Mucosa of rectum (tissue), 2 donors: Measurements from ENCODE around the gene OR4C11.

ENCODE experiments used
- H3K27ac ChIP-seq, 2 donors: one replicate each; pipeline ENCODE4 v1.7.0; 2013; ENCODE audit warnings: inconsistent platforms in 2 of 2, low read depth in 2 of 2, low read length in 2 of 2
- H3K27me3 ChIP-seq, 2 donors: one replicate each; pipeline ENCODE4 v1.7.0; 2013; ENCODE audit warnings: low read length in 2 of 2; ENCODE audit not compliant: control insufficient read depth in 2 of 2, insufficient read depth in 2 of 2
- H3K36me3 ChIP-seq, 2 donors: one replicate each; pipeline ENCODE4 v1.7.0; 2013; ENCODE audit warnings: low read length in 2 of 2; ENCODE audit not compliant: control insufficient read depth in 2 of 2, insufficient read depth in 2 of 2
- H3K4me1 ChIP-seq, 2 donors: one replicate each; pipeline ENCODE4 v1.7.0; 2013; ENCODE audit warnings: low read length in 2 of 2, mild to moderate bottlenecking in 1 of 2; ENCODE audit not compliant: control insufficient read depth in 2 of 2, insufficient read depth in 2 of 2
- H3K4me3 ChIP-seq, 2 donors: one replicate each; pipeline ENCODE4 v1.7.0; 2013; ENCODE audit warnings: low read length in 2 of 2
- H3K9ac ChIP-seq, 2 donors: one replicate each; pipeline ENCODE4 v1.7.0; 2013; ENCODE audit warnings: low read length in 2 of 2, low read depth in 1 of 2, mild to moderate bottlenecking in 1 of 2
- H3K9me3 ChIP-seq, 2 donors: one replicate each; pipeline ENCODE4 v1.7.0; 2013; ENCODE audit warnings: low read length in 2 of 2; ENCODE audit not compliant: control insufficient read depth in 2 of 2
- donor health status: healthy.
- donor health status: Normal muscosa, but diverticular disease.

The OR4C11 gene, protein sequence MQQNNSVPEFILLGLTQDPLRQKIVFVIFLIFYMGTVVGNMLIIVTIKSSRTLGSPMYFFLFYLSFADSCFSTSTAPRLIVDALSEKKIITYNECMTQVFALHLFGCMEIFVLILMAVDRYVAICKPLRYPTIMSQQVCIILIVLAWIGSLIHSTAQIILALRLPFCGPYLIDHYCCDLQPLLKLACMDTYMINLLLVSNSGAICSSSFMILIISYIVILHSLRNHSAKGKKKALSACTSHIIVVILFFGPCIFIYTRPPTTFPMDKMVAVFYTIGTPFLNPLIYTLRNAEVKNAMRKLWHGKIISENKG

GRCh38 chr11:55607545-55607944 lies at the start of gene OR4C11:
Gene OR4C11, minus strand, starts transcription at chr11:55607645. Its CDS starts 3,272 bp downstream, at chr11:55604373.
- Histone ChIP-seq H3K27me3 (no peaks in the 10 kb centered on the region), H3K36me3 (no peaks in the 10 kb centered on the region), H3K4me1 (no peaks in the 10 kb centered on the region), H3K4me3 (no peak within 1 kb of the TSS), H3K27ac (no peak within 1 kb of the TSS), H3K9me3 (peaks cover 0 to 2% of the 10 kb centered on the region in 2 donors), H3K9ac (no peak within 1 kb of the TSS)

DNA sequence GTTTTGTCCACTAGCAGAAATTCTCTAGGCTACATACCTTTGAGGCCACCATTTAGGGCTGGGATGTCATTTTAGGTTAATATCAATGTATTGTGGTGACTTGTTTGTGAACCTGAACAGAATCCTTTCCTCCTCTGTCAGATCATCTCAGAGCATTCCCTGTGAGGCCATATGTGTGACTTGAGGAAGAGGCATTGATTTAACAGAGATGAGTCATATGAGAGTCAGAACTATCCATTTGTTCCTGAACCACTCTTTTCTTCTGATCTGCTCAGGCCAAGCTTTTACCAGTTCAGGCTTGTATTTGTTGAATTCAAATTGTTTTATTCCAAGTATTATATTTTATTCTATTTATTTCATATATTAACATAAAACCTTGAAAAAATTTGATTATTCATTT lies 47.7 kb upstream of the OR4C11 start:
- H3K27me3 ChIP-seq, result no peaks in the 10 kb centered on the region
- H3K4me1 ChIP-seq, result no peaks in the 10 kb centered on the region
- H3K36me3 ChIP-seq, result no peaks in the 10 kb centered on the region
- no peak overlapping the region for H3K9ac ChIP-seq
- H3K27ac ChIP-seq, result no peak overlapping the region
- no peak overlapping the region for H3K4me3 ChIP-seq
- peaks cover 0 to 6% of the 10 kb centered on the region in 2 donors for H3K9me3 ChIP-seq

DNA sequence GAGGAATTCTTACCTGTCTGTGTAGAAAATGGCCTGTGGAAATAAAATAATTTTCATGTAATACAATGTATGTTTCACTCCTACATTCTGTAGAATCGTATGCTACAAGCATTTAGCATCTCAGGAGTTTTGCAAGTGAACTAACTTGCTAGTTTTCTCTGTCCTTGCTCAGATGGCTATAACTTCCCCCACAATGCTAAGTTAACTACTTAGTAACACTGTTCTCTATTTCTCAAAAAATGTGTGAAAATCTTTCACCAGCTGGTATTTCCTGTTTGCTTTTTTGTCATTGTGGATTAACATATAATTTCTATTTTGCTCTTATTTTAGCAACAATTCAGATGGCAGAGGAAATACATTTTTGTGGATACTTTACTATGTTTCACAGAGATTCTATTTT lies 45.1 kb upstream of the OR4C11 start:
- H3K36me3 ChIP-seq, result no peaks in the 10 kb centered on the region
- H3K4me3 ChIP-seq, result no peak overlapping the region
- H3K9me3 ChIP-seq, result peaks cover 0 to 6% of the 10 kb centered on the region in 2 donors
- no peaks in the 10 kb centered on the region for H3K4me1 ChIP-seq
- no peak overlapping the region for H3K9ac ChIP-seq
- H3K27me3 ChIP-seq, result no peaks in the 10 kb centered on the region
- no peak overlapping the region for H3K27ac ChIP-seq

DNA sequence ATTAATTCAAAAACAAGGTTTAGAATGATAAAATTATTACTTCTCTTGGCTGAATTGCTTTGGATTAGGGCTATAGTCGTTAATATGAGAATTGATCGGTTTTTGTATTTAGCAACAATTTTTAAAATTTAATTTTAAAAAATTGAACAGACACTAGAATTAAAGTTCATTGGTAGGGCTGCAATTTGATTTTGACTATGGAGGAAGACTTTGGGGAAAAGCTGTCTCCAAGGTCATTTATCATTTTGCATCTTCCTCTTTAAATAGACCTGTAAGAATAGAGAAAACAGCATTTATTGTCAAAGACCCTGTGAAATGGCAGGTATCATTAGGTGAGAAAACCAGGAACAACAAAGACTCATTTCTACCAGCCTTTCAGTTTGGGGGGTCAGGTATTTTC lies 40.6 kb upstream of the OR4C11 start, which contains the start of gene OR4S2:
TSS of gene OR4S2 (plus strand) at position 301 of the 400 bp plus-strand sequence. CDS start 2,577 bp downstream, outside the sequence.
- no peaks in the 10 kb centered on the region for H3K27me3 ChIP-seq

DNA sequence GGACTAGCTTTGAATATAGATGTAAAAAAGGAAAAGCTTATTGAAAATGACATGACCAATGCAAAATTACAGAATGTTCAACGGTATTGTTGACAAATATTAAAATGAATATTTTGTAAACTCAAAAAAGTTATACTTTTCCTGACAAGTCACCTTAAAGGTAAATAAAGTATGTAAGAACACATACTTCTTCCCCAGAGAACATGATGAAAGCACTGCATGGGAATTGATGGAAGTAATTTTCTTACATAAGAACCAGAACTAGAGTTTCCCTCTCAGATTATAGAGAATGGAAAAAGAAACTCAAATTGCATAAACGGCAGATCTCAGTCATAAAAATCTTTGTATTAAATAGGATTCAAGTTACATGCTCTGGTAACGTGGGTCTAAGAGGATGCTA lies 27.4 kb upstream of the OR4C11 start, which contains the start of gene OR4P4:
TSS of gene OR4P4 (plus strand) at position 301 of the 400 bp plus-strand sequence.
- no peaks in the 10 kb centered on the region for H3K4me1 ChIP-seq
- no peaks in the 10 kb centered on the region for H3K27me3 ChIP-seq
- H3K4me3 ChIP-seq, result no peak within 1 kb of the TSS
- no peaks in the 10 kb centered on the region for H3K9me3 ChIP-seq
- no peak within 1 kb of the TSS for H3K9ac ChIP-seq
- H3K27ac ChIP-seq, result no peak within 1 kb of the TSS
- no peaks in the 10 kb centered on the region for H3K36me3 ChIP-seq

More for the DNA sequence above, 40.6 kb upstream of the OR4C11 start, which contains the start of gene OR4S2:
- Histone ChIP-seq H3K9me3 (peaks cover 0 to 5% of the 10 kb centered on the region in 2 donors), H3K4me3 (no peak within 1 kb of the TSS), H3K4me1 (no peaks in the 10 kb centered on the region), H3K27ac (no peak within 1 kb of the TSS), H3K9ac (no peak within 1 kb of the TSS), H3K36me3 (no peaks in the 10 kb centered on the region)

- Histone ChIP-seq H3K27ac (no peak overlapping the region), H3K9me3 (peaks cover 0 to 7% of the 10 kb centered on the region in 2 donors), H3K27me3 (no peaks in the 10 kb centered on the region), H3K4me1 (no peaks in the 10 kb centered on the region), H3K9ac (no peak overlapping the region), H3K4me3 (no peak overlapping the region), H3K36me3 (no peaks in the 10 kb centered on the region)
These were observed 17.1 kb upstream of the OR4C11 start for GRCh38 chr11:55624531-55624930.

GRCh38 chr11:55572548-55572947 lies 34.9 kb downstream of the OR4C11 start:
- H3K4me3 ChIP-seq, result no peak overlapping the region
- peaks cover 1 to 6% of the 10 kb centered on the region in 2 donors for H3K9me3 ChIP-seq
- no peaks in the 10 kb centered on the region for H3K36me3 ChIP-seq
- no peak overlapping the region for H3K9ac ChIP-seq
- H3K4me1 ChIP-seq, result no peaks in the 10 kb centered on the region
- H3K27me3 ChIP-seq, result no peaks in the 10 kb centered on the region
- H3K27ac ChIP-seq, result no peak overlapping the region

DNA sequence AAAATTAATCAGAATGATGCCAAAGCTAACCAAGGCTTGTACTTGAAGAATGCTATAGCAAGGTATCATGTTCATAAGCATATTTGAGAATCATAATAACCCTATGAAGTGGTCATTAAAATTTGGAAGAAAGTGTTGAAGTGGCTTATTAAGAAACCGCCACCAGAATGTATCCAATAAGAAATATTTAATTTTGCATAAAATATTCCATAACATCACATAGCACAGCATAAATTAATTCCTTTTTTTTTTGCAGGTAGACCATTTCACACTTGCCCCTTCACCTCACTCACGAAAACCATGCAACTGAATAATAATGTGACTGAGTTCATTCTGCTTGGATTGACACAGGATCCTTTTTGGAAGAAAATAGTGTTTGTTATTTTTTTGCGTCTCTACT lies 35.6 kb downstream of the OR4C11 start, which contains the start of gene OR4C16:
TSS of gene OR4C16 (plus strand) at position 301 of the 400 bp plus-strand sequence. CDS start at position 301, 0 bp downstream.
- H3K36me3 ChIP-seq, result no peaks in the 10 kb centered on the region
- peaks cover 1 to 6% of the 10 kb centered on the region in 2 donors for H3K9me3 ChIP-seq
- H3K27me3 ChIP-seq, result no peaks in the 10 kb centered on the region
- H3K9ac ChIP-seq, result no peak within 1 kb of the TSS
- H3K4me3 ChIP-seq, result no peak within 1 kb of the TSS
- no peak within 1 kb of the TSS for H3K27ac ChIP-seq
- no peaks in the 10 kb centered on the region for H3K4me1 ChIP-seq

GRCh38 chr11:55554169-55554568 lies 53.3 kb downstream of the OR4C11 start, which contains the start of gene OR4C15:
Gene OR4C15, plus strand, starts transcription at chr11:55554469. Its CDS starts 0 bp downstream, at chr11:55554469.
- Histone ChIP-seq H3K27me3 (no peaks in the 10 kb centered on the region), H3K36me3 (no peaks in the 10 kb centered on the region), H3K9ac (no peak within 1 kb of the TSS), H3K27ac (no peak within 1 kb of the TSS), H3K9me3 (peaks cover 3 to 6% of the 10 kb centered on the region in 2 donors), H3K4me1 (no peaks in the 10 kb centered on the region), H3K4me3 (no peak within 1 kb of the TSS)
